ENCODE data around the gene JMJD6.

JMJD6 gene

GRCh38 chr17:76676629-76677028 lies 49.8 kb downstream of the JMJD6 start:
- no peak for DNase-seq

GRCh38 chr17:76675648-76676047 lies 50.8 kb downstream of the JMJD6 start:
- no peak for DNase-seq

- no peak for DNase-seq
Measured at GRCh38 chr17:76674600-76674999, 51.8 kb downstream of the JMJD6 start.

- no peak for DNase-seq
Measured at GRCh38 chr17:76673729-76674128, 52.7 kb downstream of the JMJD6 start.

GRCh38 chr17:76672892-76673291 lies 53.5 kb downstream of the JMJD6 start:
- no peak for DNase-seq

GRCh38 chr17:76672270-76672851 lies 54.0 kb downstream of the JMJD6 start:
- DNase-seq: no peak

GRCh38 chr17:76671912-76672262 lies 54.5 kb downstream of the JMJD6 start:
- no peak for DNase-seq

- DNase-seq: peak; percentile 99
Measured at GRCh38 chr17:76671123-76671911, 55.1 kb downstream of the JMJD6 start.

- DNase-seq: no peak
Measured at GRCh38 chr17:76670718-76671122, 55.7 kb downstream of the JMJD6 start.

- DNase-seq: no peak
Measured at GRCh38 chr17:76670020-76670717, 56.2 kb downstream of the JMJD6 start.
